ENCODE results near the gene CPNE5.

- no peak for TF ChIP-seq POLR2AphosphoS5 (IDR thresholded peaks at IDR 0.05; ENCODE audit: insufficient read depth in 1 of 2, low read depth in 1 of 2)
- TF ChIP-seq CTCF (IDR thresholded peaks at IDR 0.05), result no peak
Measured at GRCh38 chr6:36788768-36789167, 50.5 kb downstream of the CPNE5 start.

Measured in vagina (tissue), 2 donors.